Neural progenitor cell (in vitro differentiated cells): ENCODE data around the gene LEMD2. TPM values are rescaled to one million over a fixed set of nuclear protein-coding genes. Genes with fewer than 3 reads are reported as not detected.

Experiments
- DNase-seq: peaks from one replicate; pipeline ENCODE4 v3.0.0-alpha.2; 2016; ENCODE audit warnings: low spot score
- H2AFZ ChIP-seq: fragments of 200-600 bp; sonication (generic); replicated peaks from 2 replicates; pipeline ENCODE4 v1.6.1; 2016; ENCODE audit warnings: antibody characterized with exemption
- H3F3A ChIP-seq: fragments of 200-600 bp; sonication (generic); 2 replicates; pipeline ENCODE4 v1.6.1; 2016; ENCODE audit warnings: antibody characterized with exemption, low read depth
- H3K27ac ChIP-seq: fragments of 200-600 bp; sonication (generic); 2 replicates; pipeline ENCODE4 v1.5.1; 2016; ENCODE audit warnings: mild to moderate bottlenecking
- H3K27me3 ChIP-seq: fragments of 200-600 bp; sonication (generic); 2 replicates; pipeline ENCODE4 v1.6.1; 2016; ENCODE audit warnings: mild to moderate bottlenecking, moderate library complexity
- H3K36me3 ChIP-seq: fragments of 200-600 bp; sonication (generic); 2 replicates; pipeline ENCODE4 v1.5.1; 2016
- H3K4me1 ChIP-seq: fragments of 200-600 bp; sonication (generic); 2 replicates; pipeline ENCODE4 v1.6.1; 2016; ENCODE audit warnings: mixed run types
- H3K4me2 ChIP-seq: fragments of 200-600 bp; sonication (generic); 2 replicates; pipeline ENCODE4 v1.6.1; 2016
- H3K4me3 ChIP-seq: fragments of 200-600 bp; sonication (generic); 2 replicates; pipeline ENCODE4 v1.5.1; 2016
- H3K79me2 ChIP-seq: fragments of 200-600 bp; sonication (generic); 2 replicates; pipeline ENCODE4 v1.6.1; 2016; ENCODE audit warnings: low read depth
- H3K9ac ChIP-seq: fragments of 200-600 bp; sonication (generic); 2 replicates; pipeline ENCODE4 v1.6.1; 2016
- H3K9me3 ChIP-seq: fragments of 200-600 bp; sonication (generic); 2 replicates; pipeline ENCODE4 v1.5.1; 2016; ENCODE audit warnings: low read depth
- H4K20me1 ChIP-seq: fragments of 200-600 bp; sonication (generic); 2 replicates; pipeline ENCODE4 v1.6.1; 2016; ENCODE audit warnings: low read depth
- H3K27ac Mint-ChIP-seq: 3 replicates; pipeline ENCODE4 v1.8.0; 2021; ENCODE audit warnings: mixed read lengths
- H3K27me3 Mint-ChIP-seq: 2 replicates; pipeline ENCODE4 v1.8.0; 2022; ENCODE audit warnings: low read depth, mild to moderate bottlenecking, inconsistent platforms, moderate library complexity, mixed read lengths; ENCODE audit not compliant: insufficient read depth
- H3K36me3 Mint-ChIP-seq: 3 replicates; pipeline ENCODE4 v1.8.0; 2021; ENCODE audit warnings: mixed read lengths
- H3K4me1 Mint-ChIP-seq: 3 replicates; pipeline ENCODE4 v1.8.0; 2021; ENCODE audit warnings: mixed read lengths
- H3K4me3 Mint-ChIP-seq: 3 replicates; pipeline ENCODE4 v1.8.0; 2021; ENCODE audit warnings: mild to moderate bottlenecking, moderate library complexity, mixed read lengths
- H3K9me3 Mint-ChIP-seq: 3 replicates; pipeline ENCODE4 v1.8.0; 2020; ENCODE audit warnings: mixed read lengths
- CTCF ChIP-seq: fragments of 200-600 bp; sonication (generic); IDR thresholded peaks from 2 replicates; pipeline ENCODE4 v1.5.1; 2017; ENCODE audit warnings: antibody characterized with exemption, mild to moderate bottlenecking
- EZH2 ChIP-seq: fragments of 200-600 bp; sonication (generic); IDR thresholded peaks from 2 replicates; pipeline ENCODE4 v1.6.1; 2017; ENCODE audit warnings: antibody characterized with exemption, mild to moderate bottlenecking, moderate library complexity
- EZH2phosphoT487 ChIP-seq: fragments of 200-600 bp; sonication (generic); IDR thresholded peaks from 2 replicates; pipeline ENCODE4 v1.6.1; 2017; ENCODE audit warnings: antibody characterized with exemption
- total RNA-seq: library from RNA; depleted of rRNA; stranded (reverse); fragments of >200 nt; gene quantifications from 2 replicates; pipeline ENCODE4 v1.2.3, GENCODE V29; 2015; ENCODE audit warnings: low replicate concordance

LEMD2 gene
- total RNA-seq, 1 donor from 2014 or later, result 31.8 TPM

- peak overlapping the region; percentile 7 for H3K27ac Mint-ChIP-seq
- TF ChIP-seq EZH2phosphoT487, result no peak
- TF ChIP-seq CTCF, result no peak
- TF ChIP-seq EZH2, result no peak
- no peaks in the 10 kb centered on the region for H3K27me3 ChIP-seq
- no peaks in the 10 kb centered on the region for H3K36me3 ChIP-seq
- no peak overlapping the region for H3K27ac ChIP-seq
- H3K36me3 Mint-ChIP-seq, result no peaks in the 10 kb centered on the region
- no peaks in the 10 kb centered on the region for H3K9me3 ChIP-seq
- no peaks in the 10 kb centered on the region for H3K9me3 Mint-ChIP-seq
- H4K20me1 ChIP-seq, result no peaks in the 10 kb centered on the region
- peaks cover 43% of the 10 kb centered on the region for H3F3A ChIP-seq
- H3K4me1 ChIP-seq, result peaks cover 76% of the 10 kb centered on the region
- H3K27me3 Mint-ChIP-seq, result peaks cover 8% of the 10 kb centered on the region
- no peak overlapping the region for H3K4me3 ChIP-seq
- H3K9ac ChIP-seq, result no peak overlapping the region
- no peak overlapping the region for H3K4me2 ChIP-seq
- no peaks in the 10 kb centered on the region for H3K79me2 ChIP-seq
- DNase-seq, result no peak
- H3K4me3 Mint-ChIP-seq, result peak overlapping the region; percentile 3
- H3K4me1 Mint-ChIP-seq, result peaks cover 69% of the 10 kb centered on the region
- H2AFZ ChIP-seq, result no peak overlapping the region
Observed at GRCh38 chr6:33749401-33749800, 39.5 kb downstream of the LEMD2 start.

GRCh38 chr6:33748841-33749240, 40.1 kb downstream of the LEMD2 start:
- no peak overlapping the region for H2AFZ ChIP-seq
- no peaks in the 10 kb centered on the region for H3K27me3 ChIP-seq
- no peak for TF ChIP-seq CTCF
- TF ChIP-seq EZH2phosphoT487, result no peak
- no peak for TF ChIP-seq EZH2
- H3K79me2 ChIP-seq, result no peaks in the 10 kb centered on the region
- no peak overlapping the region for H3K4me3 ChIP-seq
- H4K20me1 ChIP-seq, result no peaks in the 10 kb centered on the region
- H3K4me3 Mint-ChIP-seq, result peak overlapping the region; percentile 3
- H3K9me3 ChIP-seq, result no peaks in the 10 kb centered on the region
- H3F3A ChIP-seq, result peaks cover 43% of the 10 kb centered on the region
- no peak overlapping the region for H3K27ac ChIP-seq
- H3K27me3 Mint-ChIP-seq, result peaks cover 14% of the 10 kb centered on the region
- H3K36me3 Mint-ChIP-seq, result no peaks in the 10 kb centered on the region
- H3K9me3 Mint-ChIP-seq, result no peaks in the 10 kb centered on the region
- H3K9ac ChIP-seq, result no peak overlapping the region
- peak; percentile 47 for DNase-seq
- H3K4me2 ChIP-seq, result peak overlapping the region; percentile 47
- H3K4me1 ChIP-seq, result peaks cover 75% of the 10 kb centered on the region
- H3K36me3 ChIP-seq, result no peaks in the 10 kb centered on the region
- H3K4me1 Mint-ChIP-seq, result peaks cover 69% of the 10 kb centered on the region
- H3K27ac Mint-ChIP-seq, result no peak overlapping the region

GRCh38 chr6:33747823-33748222, 41.1 kb downstream of the LEMD2 start:
- Histone ChIP-seq H3K36me3 (no peaks in the 10 kb centered on the region), H3K79me2 (no peaks in the 10 kb centered on the region), H3K9ac (no peak overlapping the region), H3K4me2 (peak overlapping the region; percentile 66), H3K27me3 (no peaks in the 10 kb centered on the region), H3K4me3 (no peak overlapping the region), H3F3A (peaks cover 38% of the 10 kb centered on the region), H3K4me1 (peaks cover 75% of the 10 kb centered on the region), H4K20me1 (no peaks in the 10 kb centered on the region), H3K9me3 (no peaks in the 10 kb centered on the region), H2AFZ (no peak overlapping the region), H3K27ac (no peak overlapping the region)
- TF ChIP-seq EZH2phosphoT487, result no peak
- TF ChIP-seq CTCF, result no peak
- no peak for TF ChIP-seq EZH2
- no peak for DNase-seq
- Mint-ChIP-seq H3K27me3 (peaks cover 14% of the 10 kb centered on the region), H3K9me3 (no peaks in the 10 kb centered on the region), H3K4me3 (peak overlapping the region; percentile 38), H3K36me3 (no peaks in the 10 kb centered on the region), H3K4me1 (peaks cover 72% of the 10 kb centered on the region), H3K27ac (peak overlapping the region; percentile 63)
